ENCODE measurements around the gene AFF2. TPM values are rescaled to one million over a fixed set of nuclear protein-coding genes. Genes with fewer than 3 reads are reported as not detected.

Gene AFF2
- polyA plus RNA-seq, 1 experiment = not detected

DNA sequence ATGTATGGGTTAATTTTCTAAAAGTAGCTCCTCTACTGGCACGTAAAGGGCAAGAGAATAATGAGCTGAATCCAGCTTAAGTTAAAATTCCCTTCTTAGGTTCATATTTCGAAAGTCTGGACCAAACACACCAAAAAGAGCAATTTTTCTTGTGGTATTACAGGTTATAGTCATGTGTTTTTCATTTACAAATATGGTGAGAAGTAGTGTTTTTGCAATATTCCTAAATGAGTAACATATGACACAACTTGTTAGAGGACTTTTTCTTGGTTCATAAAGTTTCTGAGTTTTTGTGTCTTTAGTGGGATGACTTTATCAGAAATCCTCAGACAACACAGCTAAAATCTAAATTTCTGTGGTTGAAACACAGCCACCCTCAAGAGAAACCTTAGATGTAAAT, 172.1 kb downstream of the AFF2 start:
- no peak for DNase-seq (ENCODE audit: low read depth)
- CTCF ChIA-PET = no interaction called here
- Histone ChIP-seq H3K36me3 (ENCODE audit: control insufficient read depth, insufficient read depth, low read length) (no peaks in the 10 kb centered on the region), H3K27me3 (ENCODE audit: control insufficient read depth, insufficient read depth, low read length) (no peaks in the 10 kb centered on the region), H3K4me3 (ENCODE audit: low read depth, low read length) (no peak overlapping the region)
- POLR2A ChIA-PET = no interaction called here
- TF ChIP-seq, protein P1, sequence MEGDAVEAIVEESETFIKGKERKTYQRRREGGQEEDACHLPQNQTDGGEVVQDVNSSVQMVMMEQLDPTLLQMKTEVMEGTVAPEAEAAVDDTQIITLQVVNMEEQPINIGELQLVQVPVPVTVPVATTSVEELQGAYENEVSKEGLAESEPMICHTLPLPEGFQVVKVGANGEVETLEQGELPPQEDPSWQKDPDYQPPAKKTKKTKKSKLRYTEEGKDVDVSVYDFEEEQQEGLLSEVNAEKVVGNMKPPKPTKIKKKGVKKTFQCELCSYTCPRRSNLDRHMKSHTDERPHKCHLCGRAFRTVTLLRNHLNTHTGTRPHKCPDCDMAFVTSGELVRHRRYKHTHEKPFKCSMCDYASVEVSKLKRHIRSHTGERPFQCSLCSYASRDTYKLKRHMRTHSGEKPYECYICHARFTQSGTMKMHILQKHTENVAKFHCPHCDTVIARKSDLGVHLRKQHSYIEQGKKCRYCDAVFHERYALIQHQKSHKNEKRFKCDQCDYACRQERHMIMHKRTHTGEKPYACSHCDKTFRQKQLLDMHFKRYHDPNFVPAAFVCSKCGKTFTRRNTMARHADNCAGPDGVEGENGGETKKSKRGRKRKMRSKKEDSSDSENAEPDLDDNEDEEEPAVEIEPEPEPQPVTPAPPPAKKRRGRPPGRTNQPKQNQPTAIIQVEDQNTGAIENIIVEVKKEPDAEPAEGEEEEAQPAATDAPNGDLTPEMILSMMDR (IDR thresholded peaks at IDR 0.05; ENCODE audit: insufficient read depth, low read depth, low read length) = no peak

GRCh38 chrX:148681605-148682004, 181.2 kb downstream of the AFF2 start:
- CTCF ChIA-PET = no interaction called here

GRCh38 chrX:148682206-148682605, 181.8 kb downstream of the AFF2 start:
- Histone ChIP-seq H3K27me3 (ENCODE audit: control insufficient read depth, insufficient read depth, low read length) (no peaks in the 10 kb centered on the region), H3K4me3 (ENCODE audit: low read depth, low read length) (no peak overlapping the region), H3K36me3 (ENCODE audit: control insufficient read depth, insufficient read depth, low read length) (no peaks in the 10 kb centered on the region)
- TF ChIP-seq, protein P1 (IDR thresholded peaks at IDR 0.05; ENCODE audit: insufficient read depth, low read depth, low read length) = no peak
- POLR2A ChIA-PET = no interaction called here
- DNase-seq (ENCODE audit: low read depth) = no peak
- CTCF ChIA-PET = no interaction called here

More at GRCh38 chrX:148681605-148682004, 181.2 kb downstream of the AFF2 start:
- Histone ChIP-seq H3K36me3 (ENCODE audit: control insufficient read depth, insufficient read depth, low read length) (no peaks in the 10 kb centered on the region), H3K27me3 (ENCODE audit: control insufficient read depth, insufficient read depth, low read length) (no peaks in the 10 kb centered on the region), H3K4me3 (ENCODE audit: low read depth, low read length) (no peak overlapping the region)
- TF ChIP-seq, protein P1 (IDR thresholded peaks at IDR 0.05; ENCODE audit: insufficient read depth, low read depth, low read length) = no peak
- POLR2A ChIA-PET = no interaction called here
- no peak for DNase-seq (ENCODE audit: low read depth)

GRCh38 chrX:148691456-148691855, 191.0 kb downstream of the AFF2 start:
- H3K36me3 ChIP-seq (ENCODE audit: control insufficient read depth, insufficient read depth, low read length) = no peaks in the 10 kb centered on the region
- H3K27me3 ChIP-seq (ENCODE audit: control insufficient read depth, insufficient read depth, low read length) = no peaks in the 10 kb centered on the region
- TF ChIP-seq, protein P1 (IDR thresholded peaks at IDR 0.05; ENCODE audit: insufficient read depth, low read depth, low read length) = no peak
- H3K4me3 ChIP-seq (ENCODE audit: low read depth, low read length) = no peak overlapping the region
- ChIA-PET POLR2A (no interaction called here), CTCF (no interaction called here)
- no peak for DNase-seq (ENCODE audit: low read depth)

DNA sequence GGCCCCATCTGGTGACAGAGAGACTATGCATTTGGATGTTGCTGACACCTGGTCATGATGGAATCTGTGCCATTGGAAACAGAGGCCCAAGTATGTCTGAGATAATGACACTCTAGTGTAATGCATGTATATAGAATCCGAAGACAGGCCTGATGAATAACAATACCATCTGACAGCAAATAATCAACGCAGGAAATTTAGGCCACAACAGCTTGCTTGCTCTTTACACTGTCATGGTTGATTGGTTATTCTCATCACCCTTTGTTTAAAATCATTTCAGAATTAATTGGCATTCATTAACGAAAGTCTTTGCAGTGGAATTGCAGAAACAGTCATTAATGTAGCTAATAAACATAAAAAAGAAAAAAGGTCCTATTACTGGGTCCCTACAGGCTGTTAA, 194.8 kb downstream of the AFF2 start:
- TF ChIP-seq, protein P1 (IDR thresholded peaks at IDR 0.05; ENCODE audit: insufficient read depth, low read depth, low read length) = no peak

More for the DNA sequence above, 194.8 kb downstream of the AFF2 start:
- no peak for DNase-seq (ENCODE audit: low read depth)
- POLR2A ChIA-PET = no interaction called here
- no peak overlapping the region for H3K4me3 ChIP-seq (ENCODE audit: low read depth, low read length)
- no peaks in the 10 kb centered on the region for H3K36me3 ChIP-seq (ENCODE audit: control insufficient read depth, insufficient read depth, low read length)
- no peaks in the 10 kb centered on the region for H3K27me3 ChIP-seq (ENCODE audit: control insufficient read depth, insufficient read depth, low read length)
- CTCF ChIA-PET = no interaction called here
